T-cell (primary cell): ENCODE measurements around the gene UBAC2. TPM values are rescaled to one million over a fixed set of nuclear protein-coding genes. Genes with fewer than 3 reads are reported as not detected.

Source experiments
- ATAC-seq, 4 experiments: fragments of 200-7000 bp in 3 of 4; fragments of 150-1000 bp in 1 of 4; cut with Tn5 transposase; replicated peaks in 1 of 4; 1 replicate in 3 of 4; 2 replicates in 1 of 4; pipeline ENCODE4 v1.10.0; 2021; ENCODE audit warnings: moderate library complexity in 3 of 4, mild to moderate bottlenecking in 2 of 4, moderate number of reproducible peaks in 1 of 4
- CTCF ChIA-PET, 2 donors: fragments of 300-600 bp; sonication (Branson Sonifier 250); formaldehyde crosslinking; loops; one replicate each; lab custom pipeline; 2022; ENCODE audit warnings: antibody characterized with exemption in 2 of 2; lab: Charles Lee
- POLR2A ChIA-PET, 2 donors: fragments of 300-600 bp; sonication (Branson Sonifier 250); formaldehyde crosslinking; loops; one replicate each; lab custom pipeline; 2022; ENCODE audit warnings: antibody characterized with exemption in 2 of 2; lab: Charles Lee
- DNase-seq, 35 experiments: peaks; one replicate each; pipeline versions ENCODE4 v3.0.0 to v3.0.0-alpha.2; 2013 to 2023
- H3K27ac ChIP-seq: one replicate; pipeline ENCODE4 v1.5.1; 2013; ENCODE audit warnings: low read length
- H3K27me3 ChIP-seq, 2 experiments: replicated peaks in 1 of 2; 1 replicate in 1 of 2; 2 replicates in 1 of 2; pipeline versions ENCODE4 v1.6.1 to v1.7.0; 2013; ENCODE audit warnings: low read length in 1 of 2, mixed read lengths in 1 of 2; ENCODE audit not compliant: control insufficient read depth in 2 of 2, insufficient read depth in 2 of 2; ENCODE audit errors: extremely low read depth in 1 of 2
- H3K36me3 ChIP-seq, 2 donors: 1 replicate in 1 of 2; 2 replicates in 1 of 2; pipeline versions ENCODE4 v1.6.1 to v1.7.0; 2013; ENCODE audit warnings: low read length in 1 of 2; ENCODE audit not compliant: control insufficient read depth in 2 of 2, insufficient read depth in 1 of 2; ENCODE audit errors: extremely low read depth in 1 of 2
- H3K4me1 ChIP-seq, 2 experiments: 1 replicate in 1 of 2; 2 replicates in 1 of 2; pipeline versions ENCODE4 v1.6.1 to v1.7.0; 2013; ENCODE audit warnings: low read length in 2 of 2, mixed read lengths in 1 of 2; ENCODE audit not compliant: insufficient read depth in 2 of 2, control insufficient read depth in 1 of 2; ENCODE audit errors: extremely low read depth in 1 of 2
- H3K4me3 ChIP-seq, 2 donors: 1 replicate in 1 of 2; 2 replicates in 1 of 2; pipeline versions ENCODE4 v1.5.1 to v1.7.0; 2013; ENCODE audit warnings: mild to moderate bottlenecking in 2 of 2, low read length in 1 of 2, moderate library complexity in 1 of 2; ENCODE audit not compliant: control insufficient read depth in 1 of 2; ENCODE audit errors: extremely low read depth in 1 of 2
- H3K9me3 ChIP-seq: 2 replicates; pipeline ENCODE4 v1.7.0; 2013
- H3K27ac Mint-ChIP-seq, 2 donors: one replicate each; pipeline ENCODE4 v1.8.0; 2020 to 2021; ENCODE audit warnings: mild to moderate bottlenecking in 2 of 2, mixed read lengths in 2 of 2
- H3K27me3 Mint-ChIP-seq, 2 donors: one replicate each; pipeline ENCODE4 v1.8.0; 2021 to 2022; ENCODE audit warnings: mixed read lengths in 2 of 2
- H3K36me3 Mint-ChIP-seq: one replicate; pipeline ENCODE4 v1.8.0; 2021; ENCODE audit warnings: mixed read lengths
- H3K4me1 Mint-ChIP-seq, 3 donors: one replicate each; pipeline ENCODE4 v1.8.0; 2020 to 2022; ENCODE audit warnings: mixed read lengths in 3 of 3, mild to moderate bottlenecking in 1 of 3
- H3K4me3 Mint-ChIP-seq, 3 donors: one replicate each; pipeline ENCODE4 v1.8.0; 2020 to 2022; ENCODE audit warnings: mild to moderate bottlenecking in 3 of 3, mixed read lengths in 3 of 3, moderate library complexity in 3 of 3
- H3K9me3 Mint-ChIP-seq, 3 donors: one replicate each; pipeline ENCODE4 v1.8.0; 2020 to 2022; ENCODE audit warnings: mixed read lengths in 3 of 3
- WGBS: methylation state at CpG from one replicate; pipeline ENCODE4 v1.1.5; 2013; ENCODE audit warnings: missing lambda C conversion rate; ENCODE audit not compliant: insufficient coverage; 5-methylcytosine and 5-hydroxymethylcytosine counted together
- total RNA-seq, 35 experiments: library from RNA in 6 of 35; stranded (reverse) in 6 of 35; fragments of 120-200 nt in 1 of 35; gene quantifications; one replicate each; pipeline versions ENCODE4 v1.2.1 to v1.2.4 and lab custom pipeline; 2013 to 2026

The UBAC2 gene
- total RNA-seq, 5 donors from 2014 or later (not counting 1 experiment from before 2014, with no cell fraction given): 83.3 to 99.3 (median 84.9) TPM

- no CpG with 5 or more reads among the region's 2 CpGs for WGBS
- peak overlapping the region; percentile 11 to 15 for H3K4me3 ChIP-seq
These were observed 18.3 kb downstream of the UBAC2 start for GRCh38 chr13:99218969-99219368.

GRCh38 chr13:99220199-99220935 lies 19.7 kb downstream of the UBAC2 start:
- H3K27me3 Mint-ChIP-seq: no peaks in the 10 kb centered on the region
- Histone ChIP-seq H3K4me3 (no peak overlapping the region), H3K27me3 (no peaks in the 10 kb centered on the region), H3K4me1 (peaks cover 58 to 83% of the 10 kb centered on the region in 2 experiments), H3K27ac (peak overlapping the region; percentile 83), H3K36me3 (peaks cover 0 to 2% of the 10 kb centered on the region in 2 donors), H3K9me3 (peaks cover 4% of the 10 kb centered on the region)
- ChIA-PET POLR2A (no interaction called here), CTCF (interaction anchor here in 1 of 2 donors (1.8 kb wide), 1 partner anchor 37 kb away, joined by 11 read pairs; the partner anchor contains the start of gene GPR18)
- peaks cover 22% of the 10 kb centered on the region for H3K36me3 Mint-ChIP-seq
- H3K4me1 Mint-ChIP-seq: peaks cover 89 to 93% (median 89%) of the 10 kb centered on the region in 3 donors
- peaks cover 0 to 7% (median 5%) of the 10 kb centered on the region in 3 donors for H3K9me3 Mint-ChIP-seq
- WGBS: no CpG with 5 or more reads among the region's 6 CpGs
- H3K4me3 Mint-ChIP-seq: peak overlapping the region; percentile 44 to 58 (median 57)
- DNase-seq (peak in 10 of 35 experiments; percentile 16 to 72 (median 37)), ATAC-seq (peak; percentile 38 to 46 (median 43))
- peak overlapping the region; percentile 79 to 91 for H3K27ac Mint-ChIP-seq

More at GRCh38 chr13:99218969-99219368, 18.3 kb downstream of the UBAC2 start:
- peak; percentile 80 to 86 (median 85) for ATAC-seq
- Mint-ChIP-seq H3K27me3 (no peaks in the 10 kb centered on the region), H3K27ac (peak overlapping the region; percentile 96 to 99), H3K4me1 (peaks cover 90 to 93% (median 90%) of the 10 kb centered on the region in 3 donors), H3K4me3 (peak overlapping the region; percentile 68 to 93 (median 80)), H3K9me3 (peaks cover 0 to 7% (median 5%) of the 10 kb centered on the region in 3 donors), H3K36me3 (peaks cover 25% of the 10 kb centered on the region)
- Histone ChIP-seq H3K27me3 (no peaks in the 10 kb centered on the region), H3K36me3 (no peaks in the 10 kb centered on the region), H3K27ac (peak overlapping the region; percentile 83), H3K4me1 (peaks cover 66 to 81% of the 10 kb centered on the region in 2 experiments), H3K9me3 (peaks cover 4% of the 10 kb centered on the region)
- POLR2A ChIA-PET: interaction anchor here (0.6 to 1.6 kb wide), 11 partner anchors 12 to 218 kb away, joined by 3 to 21 read pairs (median 3); partner anchors contain the start of gene GPR18 (in 1 of the 2)
- DNase-seq: peak; percentile 39 to 89 (median 69)
- CTCF ChIA-PET: interaction anchor here (0.6 to 1.8 kb wide), 13 partner anchors 13 to 430 kb away, joined by 3 to 16 read pairs (median 5); partner anchors contain the start of genes GPR18 (in 1 of the 2) and UBAC2 (in 1 of the 2)

GRCh38 chr13:99221567-99222239 lies 21.0 kb downstream of the UBAC2 start:
- peak overlapping the region; percentile 80 to 90 for H3K27ac Mint-ChIP-seq
- H3K36me3 Mint-ChIP-seq: peaks cover 31% of the 10 kb centered on the region
- Histone ChIP-seq H3K27me3 (no peaks in the 10 kb centered on the region), H3K9me3 (peaks cover 4% of the 10 kb centered on the region), H3K36me3 (peaks cover 0 to 6% of the 10 kb centered on the region in 2 donors), H3K27ac (peak overlapping the region; percentile 83), H3K4me1 (peaks cover 56 to 86% of the 10 kb centered on the region in 2 experiments), H3K4me3 (no peak overlapping the region)
- POLR2A ChIA-PET: interaction anchor here (0.7 to 1.0 kb wide), 2 partner anchors 11 to 224 kb away, joined by 3 to 4 read pairs; no protein-coding TSS in a partner anchor
- no peak for ATAC-seq
- H3K4me1 Mint-ChIP-seq: peaks cover 91 to 99% (median 92%) of the 10 kb centered on the region in 3 donors
- H3K4me3 Mint-ChIP-seq: peak overlapping the region; percentile 18 to 58 (median 21)
- WGBS: 93% methylated on average over 5 of the region's 8 CpGs
- H3K27me3 Mint-ChIP-seq: no peaks in the 10 kb centered on the region
- DNase-seq: no peak
- peaks cover 0 to 7% (median 5%) of the 10 kb centered on the region in 3 donors for H3K9me3 Mint-ChIP-seq
- CTCF ChIA-PET: interaction anchor here (0.6 to 0.7 kb wide), 4 partner anchors 21 to 337 kb away, joined by 3 to 5 read pairs (median 4); no protein-coding TSS in a partner anchor

GRCh38 chr13:99223587-99223986 lies 22.9 kb downstream of the UBAC2 start:
- H3K36me3 ChIP-seq: peaks cover 0 to 10% of the 10 kb centered on the region in 2 donors
- peaks cover 4% of the 10 kb centered on the region for H3K9me3 ChIP-seq
- peaks cover 0 to 7% (median 5%) of the 10 kb centered on the region in 3 donors for H3K9me3 Mint-ChIP-seq
- H3K4me1 Mint-ChIP-seq: peaks cover 89 to 96% (median 90%) of the 10 kb centered on the region in 3 donors
- H3K4me3 Mint-ChIP-seq: peak overlapping the region in 2 of 3 donors; percentile 46 to 58
- CTCF ChIA-PET: interaction anchor here (0.7 to 1.2 kb wide), 5 partner anchors 23 to 203 kb away, joined by 3 to 5 read pairs (median 3); partner anchors contain the start of gene UBAC2 (in 1 of the 2)
- WGBS: 0% methylated on average over 1 of the region's 1 CpG
- H3K4me1 ChIP-seq: peaks cover 53 to 78% of the 10 kb centered on the region in 2 experiments
- DNase-seq (peak in 1 of 35 experiments; percentile 50), ATAC-seq (no peak)
- H3K27ac ChIP-seq: peak overlapping the region; percentile 83
- no peaks in the 10 kb centered on the region for H3K27me3 Mint-ChIP-seq
- peak overlapping the region; percentile 80 to 90 for H3K27ac Mint-ChIP-seq
- peak overlapping the region in 1 of 2 donors; percentile 10 for H3K4me3 ChIP-seq
- H3K36me3 Mint-ChIP-seq: peaks cover 38% of the 10 kb centered on the region
- POLR2A ChIA-PET: interaction anchor here (0.6 to 1.2 kb wide), 5 partner anchors 9 to 214 kb away, joined by 3 to 8 read pairs (median 4); partner anchors contain the start of gene GPR18 (in 1 of the 2)
- H3K27me3 ChIP-seq: no peaks in the 10 kb centered on the region

GRCh38 chr13:99224021-99224420 lies 23.4 kb downstream of the UBAC2 start:
- H3K27ac Mint-ChIP-seq: peak overlapping the region; percentile 80 to 90
- Histone ChIP-seq H3K36me3 (peaks cover 0 to 10% of the 10 kb centered on the region in 2 donors), H3K27me3 (no peaks in the 10 kb centered on the region), H3K4me1 (peaks cover 53 to 76% of the 10 kb centered on the region in 2 experiments), H3K9me3 (peaks cover 4% of the 10 kb centered on the region), H3K27ac (peak overlapping the region; percentile 83), H3K4me3 (no peak overlapping the region)
- peaks cover 0 to 7% (median 5%) of the 10 kb centered on the region in 3 donors for H3K9me3 Mint-ChIP-seq
- POLR2A ChIA-PET: interaction anchor here (0.5 to 1.2 kb wide), 6 partner anchors 9 to 124 kb away, joined by 3 to 7 read pairs (median 4); partner anchors contain the start of gene GPR18 (in 1 of the 2)
- WGBS: 38% methylated on average over 1 of the region's 2 CpGs
- no peaks in the 10 kb centered on the region for H3K27me3 Mint-ChIP-seq
- peaks cover 89 to 96% (median 90%) of the 10 kb centered on the region in 3 donors for H3K4me1 Mint-ChIP-seq
- CTCF ChIA-PET: interaction anchor here in 1 of 2 donors (1.0 to 1.2 kb wide), 3 partner anchors 23 to 42 kb away, joined by 3 to 5 read pairs (median 3); partner anchors contain the start of gene UBAC2
- peak overlapping the region in 2 of 3 donors; percentile 46 to 58 for H3K4me3 Mint-ChIP-seq
- ATAC-seq (no peak), DNase-seq (no peak)
- peaks cover 38% of the 10 kb centered on the region for H3K36me3 Mint-ChIP-seq
